Heart left ventricle (tissue), 13 donors: ENCODE data around the gene LY6G6F.

Experiments
- POLR2A ChIP-seq, 2 donors: fragments of 450-650 bp; IDR thresholded peaks; one replicate each; pipeline ENCODE4 v1.6.1; 2017; ENCODE audit warnings: antibody characterized with exemption in 2 of 2, mild to moderate bottlenecking in 2 of 2, moderate library complexity in 2 of 2
- TF ChIP-seq, protein P1 (sequence below), 12 donors: fragments of 200-600 bp; sonication (generic) in 4 of 12; IDR thresholded peaks; one replicate each; pipeline versions ENCODE4 v1.5.0 to v1.8.0; 2018 to 2022; ENCODE audit warnings: antibody characterized with exemption in 12 of 12, mild to moderate bottlenecking in 5 of 12
- donor health status: ischemic (EF 13 %, LVEDD 7.1; RV severe dilation, severe dysfunction).
- donor health status: DM: no; HTN: yes; CAD: no.
- donor health status: DM: no; HTN: no; CAD: no.
- donor health status: ischemic (EF 25% LVEDD 6.9; RV normal size, moderate dysfunction).
- donor health status: ischemic (EF 25% LVEDD 5.7; RV mildly dilated, moderate dysfunction).
- donor health status: ischemic (EF 35%, LVEDD 5.7; RV mildly dilated, moderate dysfunction).
- donor health status: nonischemic (EF 11% LVEDD 7.7; RV severe dilation, severe dysfunction).
- donor health status: DM: yes; HTN: yes; CAD: no.
- donor health status: PGD.
- donor health status: ischemic (EF 29% LVEDD 5.4; RV normal size, mild dysfunction).
- donor health status: nonischemic (EF 23%, LVEDD 6.1; RV moderate dilation, normal function).

DNA sequence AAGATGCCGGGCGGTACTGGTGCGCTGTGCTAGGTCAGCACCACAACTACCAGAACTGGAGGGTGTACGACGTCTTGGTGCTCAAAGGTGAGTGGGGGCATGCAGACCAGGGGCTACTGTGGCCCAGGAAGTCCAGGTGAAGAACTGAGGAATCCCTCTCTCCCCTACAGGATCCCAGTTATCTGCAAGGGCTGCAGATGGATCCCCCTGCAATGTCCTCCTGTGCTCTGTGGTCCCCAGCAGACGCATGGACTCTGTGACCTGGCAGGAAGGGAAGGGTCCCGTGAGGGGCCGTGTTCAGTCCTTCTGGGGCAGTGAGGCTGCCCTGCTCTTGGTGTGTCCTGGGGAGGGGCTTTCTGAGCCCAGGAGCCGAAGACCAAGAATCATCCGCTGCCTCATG is 1.0 kb downstream of the LY6G6F start:
- TF ChIP-seq POLR2A (IDR thresholded peaks at IDR 0.05) = no peak
- TF ChIP-seq, protein P1, sequence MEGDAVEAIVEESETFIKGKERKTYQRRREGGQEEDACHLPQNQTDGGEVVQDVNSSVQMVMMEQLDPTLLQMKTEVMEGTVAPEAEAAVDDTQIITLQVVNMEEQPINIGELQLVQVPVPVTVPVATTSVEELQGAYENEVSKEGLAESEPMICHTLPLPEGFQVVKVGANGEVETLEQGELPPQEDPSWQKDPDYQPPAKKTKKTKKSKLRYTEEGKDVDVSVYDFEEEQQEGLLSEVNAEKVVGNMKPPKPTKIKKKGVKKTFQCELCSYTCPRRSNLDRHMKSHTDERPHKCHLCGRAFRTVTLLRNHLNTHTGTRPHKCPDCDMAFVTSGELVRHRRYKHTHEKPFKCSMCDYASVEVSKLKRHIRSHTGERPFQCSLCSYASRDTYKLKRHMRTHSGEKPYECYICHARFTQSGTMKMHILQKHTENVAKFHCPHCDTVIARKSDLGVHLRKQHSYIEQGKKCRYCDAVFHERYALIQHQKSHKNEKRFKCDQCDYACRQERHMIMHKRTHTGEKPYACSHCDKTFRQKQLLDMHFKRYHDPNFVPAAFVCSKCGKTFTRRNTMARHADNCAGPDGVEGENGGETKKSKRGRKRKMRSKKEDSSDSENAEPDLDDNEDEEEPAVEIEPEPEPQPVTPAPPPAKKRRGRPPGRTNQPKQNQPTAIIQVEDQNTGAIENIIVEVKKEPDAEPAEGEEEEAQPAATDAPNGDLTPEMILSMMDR (IDR thresholded peaks at IDR 0.05) = no peak
